Activated CD4-positive, alpha-beta memory T cell treated with anti-CD3 and anti-CD28 coated beads for 36 hours (primary cell): ENCODE results near the gene WWC2. TPM values are rescaled to one million over a fixed set of nuclear protein-coding genes. Genes with fewer than 3 reads are reported as not detected.

Experiments used
- CTCF ChIA-PET: fragments of 350-600 bp; sonication (Branson Sonifier 250); formaldehyde crosslinking; loops from one replicate; lab custom pipeline; 2021; ENCODE audit warnings: antibody characterized with exemption, inconsistent platforms; lab: Charles Lee
- POLR2A ChIA-PET: fragments of 350-600 bp; sonication (Branson Sonifier 250); formaldehyde crosslinking; loops from one replicate; lab custom pipeline; 2021; ENCODE audit warnings: antibody characterized with exemption; lab: Charles Lee
- DNase-seq: peaks from one replicate; pipeline ENCODE4 v3.0.0-alpha.2; 2020
- H3K27ac Mint-ChIP-seq: one replicate; pipeline ENCODE4 v1.8.0; 2021; ENCODE audit warnings: mixed read lengths
- H3K27me3 Mint-ChIP-seq: one replicate; pipeline ENCODE4 v1.8.0; 2021; ENCODE audit warnings: mixed read lengths
- H3K36me3 Mint-ChIP-seq: one replicate; pipeline ENCODE4 v1.8.0; 2021; ENCODE audit warnings: mixed read lengths
- H3K4me1 Mint-ChIP-seq: one replicate; pipeline ENCODE4 v1.8.0; 2021; ENCODE audit warnings: low read depth, mixed read lengths
- H3K4me3 Mint-ChIP-seq: one replicate; pipeline ENCODE4 v1.8.0; 2021; ENCODE audit warnings: mild to moderate bottlenecking, mixed read lengths
- H3K9me3 Mint-ChIP-seq: one replicate; pipeline ENCODE4 v1.8.0; 2021; ENCODE audit warnings: mixed read lengths
- intact Hi-C: fragments of 100-400 bp; cut with micrococcal nuclease; formaldehyde crosslinking; loops from one replicate; pipeline ENCODE4 v1.15.1; 2023
- total RNA-seq, 2 experiments: library from RNA; stranded (reverse); gene quantifications; one replicate each; pipeline ENCODE4 v1.2.3, GENCODE V29; 2021

The WWC2 gene
- total RNA-seq, 2 experiments from 2014 or later = 3.6 to 5.4 TPM

GRCh38 chr4:183297675-183298074, 198.6 kb downstream of the WWC2 start:
- DNase-seq = no peak
- Mint-ChIP-seq H3K36me3 (no peaks in the 10 kb centered on the region), H3K4me3 (no peak overlapping the region), H3K27me3 (no peaks in the 10 kb centered on the region), H3K4me1 (no peaks in the 10 kb centered on the region), H3K27ac (no peak overlapping the region), H3K9me3 (no peaks in the 10 kb centered on the region)
- ChIA-PET CTCF (interaction anchor here (1.0 kb wide), 1 partner anchor 35 kb away, joined by 5 read pairs; no protein-coding TSS in a partner anchor), POLR2A (no interaction called here)
- intact Hi-C loops = no loop called here

- H3K27ac Mint-ChIP-seq = no peak overlapping the region
- ChIA-PET CTCF (no interaction called here), POLR2A (no interaction called here)
- no peak overlapping the region for H3K4me3 Mint-ChIP-seq
- H3K36me3 Mint-ChIP-seq = no peaks in the 10 kb centered on the region
- intact Hi-C loops = no loop called here
- DNase-seq = no peak
- H3K9me3 Mint-ChIP-seq = no peaks in the 10 kb centered on the region
- peaks cover 1% of the 10 kb centered on the region for H3K27me3 Mint-ChIP-seq
- H3K4me1 Mint-ChIP-seq = no peaks in the 10 kb centered on the region
These were observed 200.4 kb downstream of the WWC2 start for GRCh38 chr4:183299464-183299863.

GRCh38 chr4:183300070-183300469, 201.0 kb downstream of the WWC2 start:
- Mint-ChIP-seq H3K9me3 (no peaks in the 10 kb centered on the region), H3K27ac (no peak overlapping the region), H3K4me3 (no peak overlapping the region), H3K36me3 (no peaks in the 10 kb centered on the region), H3K27me3 (peaks cover 1% of the 10 kb centered on the region), H3K4me1 (no peaks in the 10 kb centered on the region)
- ChIA-PET POLR2A (no interaction called here), CTCF (no interaction called here)
- intact Hi-C loops = no loop called here
- no peak for DNase-seq

GRCh38 chr4:183300655-183301054, 201.6 kb downstream of the WWC2 start:
- peaks cover 1% of the 10 kb centered on the region for H3K27me3 Mint-ChIP-seq

GRCh38 chr4:183303301-183303700, 204.2 kb downstream of the WWC2 start:
- Mint-ChIP-seq H3K4me3 (no peak overlapping the region), H3K36me3 (no peaks in the 10 kb centered on the region), H3K9me3 (no peaks in the 10 kb centered on the region), H3K27me3 (peaks cover 1% of the 10 kb centered on the region), H3K27ac (no peak overlapping the region), H3K4me1 (no peaks in the 10 kb centered on the region)
- ChIA-PET CTCF (no interaction called here), POLR2A (no interaction called here)
- no peak for DNase-seq
- intact Hi-C loops = no loop called here

More at GRCh38 chr4:183300655-183301054, 201.6 kb downstream of the WWC2 start:
- Mint-ChIP-seq H3K4me3 (no peak overlapping the region), H3K4me1 (no peaks in the 10 kb centered on the region), H3K36me3 (no peaks in the 10 kb centered on the region), H3K27ac (no peak overlapping the region), H3K9me3 (no peaks in the 10 kb centered on the region)
- POLR2A ChIA-PET = no interaction called here
- CTCF ChIA-PET = no interaction called here
- intact Hi-C loops = no loop called here
- no peak for DNase-seq

GRCh38 chr4:183304067-183304466, 205.0 kb downstream of the WWC2 start:
- H3K27ac Mint-ChIP-seq = no peak overlapping the region
- POLR2A ChIA-PET = no interaction called here

GRCh38 chr4:183304538-183304937, 205.5 kb downstream of the WWC2 start:
- CTCF ChIA-PET = no interaction called here
- Mint-ChIP-seq H3K27ac (no peak overlapping the region), H3K36me3 (no peaks in the 10 kb centered on the region), H3K4me1 (no peaks in the 10 kb centered on the region), H3K27me3 (peaks cover 1% of the 10 kb centered on the region), H3K9me3 (no peaks in the 10 kb centered on the region), H3K4me3 (no peak overlapping the region)
- POLR2A ChIA-PET = no interaction called here
- no peak for DNase-seq
- intact Hi-C loops = no loop called here

More at GRCh38 chr4:183304067-183304466, 205.0 kb downstream of the WWC2 start:
- CTCF ChIA-PET = no interaction called here
- Mint-ChIP-seq H3K9me3 (no peaks in the 10 kb centered on the region), H3K27me3 (peaks cover 1% of the 10 kb centered on the region), H3K4me3 (no peak overlapping the region), H3K36me3 (no peaks in the 10 kb centered on the region), H3K4me1 (no peaks in the 10 kb centered on the region)
- intact Hi-C loops = no loop called here
- DNase-seq = no peak

- DNase-seq = no peak
- intact Hi-C loops = no loop called here
- Mint-ChIP-seq H3K27me3 (peaks cover 1% of the 10 kb centered on the region), H3K27ac (no peak overlapping the region), H3K9me3 (no peaks in the 10 kb centered on the region), H3K4me3 (no peak overlapping the region), H3K4me1 (no peaks in the 10 kb centered on the region), H3K36me3 (no peaks in the 10 kb centered on the region)
- ChIA-PET POLR2A (no interaction called here), CTCF (no interaction called here)
These were observed 207.8 kb downstream of the WWC2 start for GRCh38 chr4:183306811-183307210.

- POLR2A ChIA-PET = no interaction called here
- Mint-ChIP-seq H3K27ac (no peak overlapping the region), H3K4me3 (no peak overlapping the region), H3K4me1 (no peaks in the 10 kb centered on the region), H3K9me3 (no peaks in the 10 kb centered on the region), H3K36me3 (no peaks in the 10 kb centered on the region), H3K27me3 (no peaks in the 10 kb centered on the region)
- CTCF ChIA-PET = no interaction called here
- DNase-seq = no peak
- intact Hi-C loops = no loop called here
These were observed 213.8 kb downstream of the WWC2 start for GRCh38 chr4:183312841-183313240.

GRCh38 chr4:183314336-183314735, 215.3 kb downstream of the WWC2 start:
- no peak for DNase-seq

GRCh38 chr4:183314806-183315205, 215.7 kb downstream of the WWC2 start:
- ChIA-PET CTCF (no interaction called here), POLR2A (no interaction called here)
- H3K4me3 Mint-ChIP-seq = no peak overlapping the region
- no peaks in the 10 kb centered on the region for H3K9me3 Mint-ChIP-seq
- H3K27me3 Mint-ChIP-seq = no peaks in the 10 kb centered on the region
- no peak for DNase-seq
- intact Hi-C loops = no loop called here
- no peak overlapping the region for H3K27ac Mint-ChIP-seq
- H3K36me3 Mint-ChIP-seq = no peaks in the 10 kb centered on the region
- H3K4me1 Mint-ChIP-seq = no peaks in the 10 kb centered on the region

More at GRCh38 chr4:183314336-183314735, 215.3 kb downstream of the WWC2 start:
- Mint-ChIP-seq H3K4me3 (no peak overlapping the region), H3K36me3 (no peaks in the 10 kb centered on the region), H3K27me3 (no peaks in the 10 kb centered on the region), H3K4me1 (no peaks in the 10 kb centered on the region), H3K27ac (no peak overlapping the region), H3K9me3 (no peaks in the 10 kb centered on the region)
- ChIA-PET POLR2A (no interaction called here), CTCF (no interaction called here)
- intact Hi-C loops = no loop called here

- no peak for DNase-seq
- CTCF ChIA-PET = no interaction called here
- Mint-ChIP-seq H3K36me3 (no peaks in the 10 kb centered on the region), H3K9me3 (no peaks in the 10 kb centered on the region), H3K4me1 (peaks cover 4% of the 10 kb centered on the region), H3K27ac (no peak overlapping the region), H3K4me3 (no peak overlapping the region), H3K27me3 (no peaks in the 10 kb centered on the region)
- intact Hi-C loops = no loop called here
- POLR2A ChIA-PET = no interaction called here
These were observed 219.6 kb downstream of the WWC2 start for GRCh38 chr4:183318656-183319055.

GRCh38 chr4:183320211-183321059, 221.4 kb downstream of the WWC2 start, which contains the start of gene CLDN22:
CLDN22 (minus strand) TSS chr4:183320276; CDS start chr4:183320218, 58 bp downstream.
- intact Hi-C loops = no loop called here
- H3K27me3 Mint-ChIP-seq = peaks cover 2% of the 10 kb centered on the region
- peaks cover 4% of the 10 kb centered on the region for H3K4me1 Mint-ChIP-seq
- no peaks in the 10 kb centered on the region for H3K36me3 Mint-ChIP-seq
- H3K9me3 Mint-ChIP-seq = no peaks in the 10 kb centered on the region
- no peak within 1 kb of the TSS for H3K4me3 Mint-ChIP-seq
- CTCF ChIA-PET = no interaction called here
- no peak within 1 kb of the TSS for H3K27ac Mint-ChIP-seq
- no peak for DNase-seq
- POLR2A ChIA-PET = no interaction called here
